Measurements from ENCODE around the gene RERE.

Gene RERE

GRCh38 chr1:8547791-8548190 is 269.6 kb downstream of the RERE start:
- no peak for DNase-seq (ENCODE audit: low read depth in 2 of 2)

GRCh38 chr1:8545078-8545477 is 272.4 kb downstream of the RERE start:
- DNase-seq (ENCODE audit: low read depth in 2 of 2): no peak

- no peak for DNase-seq (ENCODE audit: low read depth in 2 of 2)
These were observed 272.8 kb downstream of the RERE start for GRCh38 chr1:8544644-8545043.

DNA sequence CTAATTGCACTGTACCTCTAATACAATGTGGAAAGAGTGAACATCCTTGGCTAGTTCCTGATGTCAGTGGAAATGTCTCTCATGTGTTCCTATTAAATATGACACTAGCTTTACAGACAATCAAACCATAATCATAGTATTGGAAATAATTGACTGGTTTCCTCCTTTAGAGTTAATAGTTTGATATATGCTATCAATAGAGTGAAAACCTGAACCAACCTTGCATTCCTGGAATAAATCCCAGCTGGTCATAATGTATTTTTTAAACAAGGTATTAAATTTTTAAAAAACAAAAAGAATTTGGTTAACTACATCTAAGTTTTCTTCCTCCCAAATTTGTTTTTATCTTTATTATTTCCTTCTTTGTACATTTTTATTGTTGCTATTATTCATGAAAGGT is 273.5 kb downstream of the RERE start:
- DNase-seq (ENCODE audit: low read depth in 2 of 2): no peak

DNA sequence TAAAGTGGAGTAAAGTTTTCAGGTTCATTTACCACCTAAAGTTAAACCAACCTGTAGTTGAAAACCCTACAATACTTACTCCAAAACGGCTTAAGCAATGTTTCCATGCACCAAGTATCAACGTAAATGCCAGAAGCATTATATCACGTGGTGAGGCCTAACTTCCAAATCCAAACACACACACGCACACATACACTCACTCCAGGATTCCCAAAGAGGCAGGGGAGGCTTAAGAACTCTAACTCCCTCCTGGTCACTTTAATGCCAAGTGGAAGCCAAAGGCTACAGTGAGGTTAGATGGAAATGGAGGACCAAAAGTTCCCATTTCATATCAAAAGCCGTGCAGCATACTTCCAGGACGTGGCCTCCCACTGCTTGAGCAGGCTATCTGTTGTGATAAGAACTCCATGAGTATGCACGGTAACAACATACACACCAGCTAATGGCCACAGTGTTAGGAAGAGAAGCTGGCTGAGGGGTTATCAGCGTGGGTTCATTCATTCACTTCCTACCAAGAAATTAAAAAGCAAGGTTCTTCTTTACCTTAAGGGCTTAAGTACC is 275.4 kb downstream of the RERE start:
- no peak for DNase-seq (ENCODE audit: low read depth in 2 of 2)

- DNase-seq (ENCODE audit: low read depth in 2 of 2): no peak
These were observed 276.5 kb downstream of the RERE start for GRCh38 chr1:8540971-8541370.

DNA sequence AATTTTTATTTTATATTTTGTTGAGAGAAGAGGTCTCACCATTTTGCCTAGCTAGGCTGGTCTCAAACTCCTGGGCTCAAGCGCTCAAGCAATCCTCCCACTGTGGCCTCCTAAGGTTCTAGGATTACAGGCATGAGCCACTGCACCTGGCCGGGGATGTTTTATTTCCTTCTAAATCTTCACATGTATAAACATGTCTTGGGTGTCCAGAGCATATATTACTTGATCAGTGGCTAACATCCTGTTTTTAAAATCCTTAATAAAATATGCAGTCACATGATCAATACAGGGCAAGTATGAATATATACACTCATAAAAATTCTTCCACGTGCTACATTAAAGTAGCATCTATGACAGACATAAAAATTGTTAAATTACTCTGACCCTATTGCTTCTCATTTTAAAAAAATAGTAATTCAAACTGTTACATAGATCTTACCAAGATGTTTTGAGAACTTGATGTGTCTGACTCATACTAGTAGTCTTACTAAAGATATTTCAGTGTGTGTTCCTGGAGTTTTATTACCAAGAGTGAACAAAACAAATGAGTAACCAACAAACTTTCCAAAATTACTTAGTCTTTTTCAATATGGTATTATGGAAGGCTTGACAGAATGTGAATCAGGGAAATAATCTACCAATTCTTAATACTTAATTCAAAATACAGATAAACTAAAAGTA is 277.0 kb downstream of the RERE start:
- peak; percentile 54 to 61 for DNase-seq (ENCODE audit: low read depth in 2 of 2)

- DNase-seq (ENCODE audit: low read depth in 2 of 2): no peak
These were observed 277.8 kb downstream of the RERE start for GRCh38 chr1:8539683-8540082.

GRCh38 chr1:8538502-8538901 is 278.9 kb downstream of the RERE start:
- DNase-seq (ENCODE audit: low read depth in 2 of 2): no peak

- no peak for DNase-seq (ENCODE audit: low read depth in 2 of 2)
These were observed 279.4 kb downstream of the RERE start for GRCh38 chr1:8537991-8538390.

DNA sequence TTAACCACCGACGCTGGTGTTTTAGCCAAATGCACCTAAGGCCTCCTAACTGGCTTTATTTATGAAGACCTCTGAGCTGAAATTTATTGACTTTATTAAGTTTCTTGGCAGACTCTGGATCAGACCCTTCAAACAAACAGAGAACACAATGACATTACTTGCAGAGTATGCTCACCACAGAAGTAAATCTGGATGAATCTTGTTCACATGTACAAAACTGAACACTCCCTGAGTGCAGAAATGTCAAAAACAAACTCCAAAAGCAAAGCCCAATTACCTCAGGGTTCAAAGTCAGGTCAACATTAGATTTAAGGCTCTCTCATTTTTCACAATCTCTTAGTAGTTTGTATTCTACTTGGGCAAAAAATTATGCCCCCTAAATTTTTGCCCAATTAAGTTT is 280.9 kb downstream of the RERE start:
- DNase-seq (ENCODE audit: low read depth in 2 of 2): no peak

- DNase-seq (ENCODE audit: low read depth in 2 of 2): no peak
These were observed 283.5 kb downstream of the RERE start for GRCh38 chr1:8533907-8534306.

- DNase-seq (ENCODE audit: low read depth in 2 of 2): no peak
These were observed 284.3 kb downstream of the RERE start for GRCh38 chr1:8533124-8533523.

DNA sequence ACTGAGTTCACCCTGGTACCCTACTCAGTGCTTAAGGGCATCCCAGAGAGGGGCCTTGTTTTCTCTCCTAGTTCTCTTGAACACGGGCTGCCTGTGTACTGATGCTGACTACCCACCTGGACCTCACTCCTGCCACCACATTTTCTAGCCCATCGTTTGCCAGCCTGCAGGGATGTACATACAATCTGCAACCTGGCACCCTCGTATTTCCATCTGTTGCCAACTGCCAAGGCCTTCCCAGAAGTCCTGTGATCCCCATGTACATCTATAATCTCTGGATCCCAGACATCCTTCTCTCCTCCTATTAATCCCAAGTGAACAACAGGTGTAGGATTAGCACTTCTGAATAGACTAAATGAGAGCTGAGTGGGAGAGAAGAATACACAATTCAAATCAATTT is 287.5 kb downstream of the RERE start:
- no peak for DNase-seq (ENCODE audit: low read depth in 2 of 2)

DNA sequence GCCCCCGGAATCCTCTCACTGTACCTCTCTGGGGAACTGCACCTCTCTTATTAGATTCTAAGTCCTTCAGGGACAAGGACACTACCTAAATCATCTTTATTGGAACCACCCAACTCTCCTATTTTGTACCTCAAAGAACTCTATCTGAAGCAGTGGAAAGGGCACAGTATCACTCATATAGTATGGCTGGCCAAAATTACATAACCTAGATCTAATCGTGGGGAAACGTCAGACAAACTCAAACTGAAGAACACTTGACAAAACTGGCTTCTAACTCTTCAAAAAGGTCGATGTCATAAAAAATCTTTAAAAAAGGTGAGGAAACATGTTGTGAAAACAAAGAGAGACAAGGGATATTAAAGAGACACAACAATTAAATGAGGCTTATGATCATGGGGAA is 289.5 kb downstream of the RERE start:
- no peak for DNase-seq (ENCODE audit: low read depth in 2 of 2)

DNA sequence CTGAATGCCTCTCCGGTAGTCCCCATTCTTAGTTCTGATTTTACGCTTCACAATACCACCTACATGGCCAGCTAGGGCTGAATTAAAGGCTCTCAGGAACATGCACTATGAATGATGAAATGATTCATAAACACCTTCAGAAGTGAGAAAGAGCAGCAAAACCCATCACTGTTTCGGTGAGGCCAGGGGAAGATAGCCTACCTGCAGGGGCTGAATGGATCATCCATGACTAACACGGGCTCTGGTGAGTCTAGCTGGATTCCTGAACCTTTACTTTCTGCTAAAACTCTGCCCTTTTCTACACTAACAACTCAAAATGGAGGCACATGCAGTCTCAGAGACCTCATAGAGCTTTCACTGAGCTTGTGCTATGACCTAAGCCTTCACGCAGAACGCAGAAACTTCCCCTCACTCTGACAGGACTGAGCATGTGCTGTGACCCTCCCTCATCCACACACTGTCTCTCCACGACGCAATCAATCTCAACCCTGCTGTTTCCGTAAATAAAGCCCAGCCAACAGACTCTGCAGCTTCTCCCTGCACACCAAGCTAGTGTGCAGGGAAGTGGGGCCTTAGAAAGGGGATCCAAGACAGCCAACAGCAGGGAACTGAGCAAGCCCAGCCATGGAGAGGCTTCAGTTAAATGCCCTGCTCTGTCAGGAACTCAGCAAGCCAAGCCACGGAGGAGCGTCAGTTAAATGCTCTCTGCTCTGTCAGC is 291.7 kb downstream of the RERE start:
- DNase-seq (ENCODE audit: low read depth in 2 of 2): peak; percentile 91

DNA sequence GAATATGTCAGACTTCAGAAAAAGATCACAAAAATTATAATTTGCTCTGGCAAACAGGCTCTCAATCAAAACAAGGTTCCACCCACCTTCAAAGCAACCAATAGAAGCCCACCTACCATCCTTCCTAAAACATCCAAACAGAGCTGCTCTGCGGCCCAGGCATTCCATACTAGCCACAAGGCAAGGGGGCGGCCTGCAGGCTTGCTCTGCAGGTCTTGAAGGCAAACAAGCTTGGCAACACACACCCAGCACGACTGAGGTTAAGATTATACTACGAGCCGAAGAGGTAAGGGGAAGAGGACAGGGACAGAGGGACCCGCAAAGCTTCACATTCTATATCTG is 292.3 kb downstream of the RERE start:
- peak in 1 of 2 experiments; percentile 29 for DNase-seq (ENCODE audit: low read depth in 2 of 2)

- DNase-seq (ENCODE audit: low read depth in 2 of 2): no peak
These were observed 292.7 kb downstream of the RERE start for GRCh38 chr1:8524627-8525157.

DNA sequence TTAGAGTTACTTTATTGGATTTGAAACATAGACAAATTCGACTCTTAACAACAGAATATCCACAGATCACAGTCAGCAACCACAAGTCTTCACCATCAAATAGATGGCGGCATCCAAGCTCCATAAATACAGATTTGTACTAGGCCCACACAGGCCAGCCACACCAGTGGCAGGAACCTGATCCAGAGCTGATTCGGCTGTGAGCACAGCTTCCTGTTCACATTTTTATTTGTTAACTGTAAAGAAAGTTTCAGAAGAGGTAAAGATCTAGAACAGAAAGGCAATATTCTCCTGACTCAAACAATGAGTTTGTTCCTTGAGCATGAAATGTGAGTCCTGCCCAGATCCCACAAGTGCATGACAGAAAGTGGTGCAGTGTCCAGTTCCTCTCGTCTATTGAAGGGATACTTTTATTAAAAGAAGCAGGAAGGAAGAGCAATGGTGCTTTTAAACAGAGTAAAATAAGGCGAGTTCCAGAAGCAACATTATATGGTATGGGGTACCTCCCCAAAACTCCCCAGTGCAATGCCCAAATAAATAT is 293.7 kb downstream of the RERE start:
- DNase-seq (ENCODE audit: low read depth in 2 of 2): no peak

DNA sequence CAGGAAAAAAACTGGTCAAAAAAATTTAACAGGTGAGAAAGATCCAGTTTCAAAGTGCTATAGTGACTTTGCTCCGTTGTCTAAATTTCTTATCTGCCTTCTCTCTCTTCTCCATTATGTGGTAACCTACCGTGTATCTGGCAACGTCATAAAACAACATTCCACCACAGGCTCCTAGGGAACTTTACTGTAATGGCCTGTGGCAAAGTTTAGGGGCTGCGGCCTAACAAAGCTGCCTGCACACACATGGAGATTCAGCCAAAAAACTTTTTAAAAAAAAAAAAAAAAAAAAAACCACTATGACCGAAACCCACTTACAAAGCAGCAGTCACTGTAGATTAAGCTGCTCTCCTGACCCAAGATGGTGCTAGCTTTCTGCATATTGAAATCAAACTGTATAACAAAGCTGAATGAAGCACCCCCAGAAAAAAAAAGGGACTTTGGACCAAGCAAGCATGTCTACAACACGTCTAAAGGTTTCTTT is 296.9 kb downstream of the RERE start:
- DNase-seq (ENCODE audit: low read depth in 2 of 2): no peak

DNA sequence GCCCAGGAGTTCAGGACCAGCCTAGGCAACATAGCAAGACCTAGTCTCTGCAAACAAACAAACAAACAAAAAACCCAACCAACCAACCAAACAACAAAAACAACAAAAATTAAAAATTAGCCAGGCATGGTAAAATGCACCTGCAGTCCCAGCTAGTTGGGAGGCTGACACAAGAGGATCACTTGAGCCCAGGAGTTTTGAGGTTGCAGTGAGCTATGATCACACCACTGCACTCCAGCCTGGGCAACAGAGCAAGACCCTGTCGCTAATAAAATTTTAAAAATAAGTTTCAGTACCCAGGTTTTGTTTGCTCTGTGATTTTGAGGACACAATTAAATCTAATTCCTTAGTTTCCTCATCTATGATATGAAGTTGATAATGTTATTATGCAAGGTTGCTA is 298.3 kb downstream of the RERE start:
- no peak for DNase-seq (ENCODE audit: low read depth in 2 of 2)

- DNase-seq (ENCODE audit: low read depth in 2 of 2): no peak
These were observed 299.0 kb downstream of the RERE start for GRCh38 chr1:8518490-8518801.
